Panc1 (cell line): Measurements from ENCODE around the gene ADTRP. TPM values are rescaled to one million over a fixed set of nuclear protein-coding genes. Genes with fewer than 3 reads are reported as not detected.
"Not testable (repeated sequence)": the region's sequence is repeated elsewhere in the genome, so short reads cannot be mapped to it uniquely, and the experiment has no call there.

Experiments
- ATAC-seq: fragments of 200-7000 bp; cut with Tn5 transposase; 2 replicates; pipeline ENCODE4 v1.9.1; 2020; ENCODE audit warnings: mild to moderate bottlenecking, moderate library complexity
- BruUV-seq: library from RNA; stranded (reverse); fragments of 400-500 nt; replicated peaks from 2 replicates; lab custom pipeline; 2021; lab: Mats Ljungman, UMichigan
- CTCF ChIA-PET: fragments of 300-600 bp; sonication (Branson Sonifier 250); formaldehyde crosslinking; loops from one replicate; lab custom pipeline; 2022; ENCODE audit warnings: antibody characterized with exemption; lab: Charles Lee
- POLR2A ChIA-PET: fragments of 300-600 bp; sonication (Branson Sonifier 250); formaldehyde crosslinking; loops from one replicate; lab custom pipeline; 2022; ENCODE audit warnings: antibody characterized with exemption; lab: Charles Lee
- DNase-seq: peaks from one replicate; pipeline ENCODE4 v3.0.0-alpha.2; 2010; ENCODE audit warnings: low read depth, low spot score
- H3K27ac ChIP-seq: 2 replicates; pipeline ENCODE4 v1.5.1; 2011; ENCODE audit warnings: mild to moderate bottlenecking, low read length, inconsistent platforms
- H3K27me3 ChIP-seq: fragments of 200-500 bp; sonication (Bioruptor generic); 2 replicates; pipeline ENCODE4 v1.6.0; 2014; ENCODE audit warnings: low read length, inconsistent platforms; ENCODE audit not compliant: control insufficient read depth, insufficient read depth
- H3K36me3 ChIP-seq: fragments of 200-500 bp; sonication (Bioruptor generic); 2 replicates; pipeline ENCODE4 v1.5.1; 2014; ENCODE audit warnings: inconsistent platforms, mild to moderate bottlenecking, low read length, moderate library complexity; ENCODE audit not compliant: control insufficient read depth, insufficient read depth
- H3K4me1 ChIP-seq: 2 replicates; pipeline ENCODE4 v1.5.1; 2011; ENCODE audit warnings: inconsistent platforms, mild to moderate bottlenecking, low read length, moderate library complexity; ENCODE audit not compliant: control insufficient read depth, insufficient read depth
- H3K4me3 ChIP-seq, 2 experiments: 2 replicates each; pipeline ENCODE4 v1.5.1; 2011 to 2012; ENCODE audit warnings: low read depth in 2 of 2, low read length in 2 of 2, mild to moderate bottlenecking in 2 of 2, inconsistent platforms in 1 of 2, moderate library complexity in 1 of 2
- H3K9me3 ChIP-seq: fragments of 200-500 bp; sonication (Bioruptor generic); 2 replicates; pipeline ENCODE4 v1.5.1; 2014; ENCODE audit warnings: low read depth, mild to moderate bottlenecking, inconsistent platforms, low read length, moderate library complexity; ENCODE audit not compliant: control insufficient read depth, insufficient read depth
- CTCF ChIP-seq: fragments of 450-650 bp; IDR thresholded peaks from 2 replicates; pipeline ENCODE4 v1.5.1; 2017; ENCODE audit warnings: mild to moderate bottlenecking
- POLR2AphosphoS5 ChIP-seq: IDR thresholded peaks from 2 replicates; pipeline ENCODE4 v1.6.1; 2012; ENCODE audit warnings: mild to moderate bottlenecking, low read depth, low read length, moderate library complexity
- REST ChIP-seq, 2 experiments: IDR thresholded peaks; 2 replicates each; pipeline ENCODE4 v1.6.1; 2011 to 2012; ENCODE audit warnings: low read depth in 2 of 2, control low read depth in 1 of 2, low read length in 1 of 2, mild to moderate bottlenecking in 1 of 2, moderate library complexity in 1 of 2; ENCODE audit not compliant: insufficient read depth in 1 of 2
- SIN3A ChIP-seq: IDR thresholded peaks from 2 replicates; pipeline ENCODE4 v1.6.1; 2012; ENCODE audit warnings: low read depth, mild to moderate bottlenecking, low read length, moderate library complexity, borderline replicate concordance; ENCODE audit not compliant: insufficient read depth
- TCF7L2 ChIP-seq: IDR thresholded peaks from 2 replicates; pipeline ENCODE4 v1.6.1; 2011; ENCODE audit warnings: mild to moderate bottlenecking, low read depth, low read length, inconsistent platforms
- in situ Hi-C: cut with HindIII; loops from 2 replicates; pipeline ENCODE4 v1.10.0; 2016; ENCODE audit warnings: low sequenced_read_pairs, low pct_unique_long_range_greater_than_20kb
- intact Hi-C: fragments of 100-400 bp; cut with micrococcal nuclease; formaldehyde crosslinking; loops from one replicate; pipeline ENCODE4 v1.10.0; 2022; ENCODE audit not compliant: unreplicated experiment
- total RNA-seq: library from RNA; stranded (reverse); gene quantifications from one replicate; pipeline ENCODE4 v1.2.1, GENCODE V29; 2021; ENCODE audit not compliant: unreplicated experiment

The ADTRP gene
- total RNA-seq, 1 experiment from 2014 or later = not detected

GRCh38 chr6:11803591-11803971, 25.0 kb upstream of the ADTRP start:
- Histone ChIP-seq H3K27ac (no peak overlapping the region), H3K4me3 (no peak overlapping the region), H3K27me3 (no peaks in the 10 kb centered on the region), H3K4me1 (no peaks in the 10 kb centered on the region), H3K36me3 (no peaks in the 10 kb centered on the region), H3K9me3 (no peaks in the 10 kb centered on the region)
- no TSS peak for BruUV-seq
- ChIA-PET CTCF (no interaction called here), POLR2A (no interaction called here)
- in situ Hi-C loops = no loop called here
- no peak for DNase-seq
- TF ChIP-seq REST (IDR thresholded peaks at IDR 0.05; ENCODE audit: insufficient read depth in 1 of 2, low read depth in 2 of 2, low read length in 1 of 2) = no peak
- TF ChIP-seq SIN3A = no peak
- no peak for TF ChIP-seq CTCF
- TF ChIP-seq TCF7L2 = no peak
- no peak for TF ChIP-seq POLR2AphosphoS5
- intact Hi-C loops = no loop called here
- ATAC-seq = no peak

- CTCF ChIA-PET = no interaction called here
- H3K9me3 ChIP-seq = no peaks in the 10 kb centered on the region
- no peak overlapping the region for H3K4me3 ChIP-seq
- no peaks in the 10 kb centered on the region for H3K27me3 ChIP-seq
- intact Hi-C loops = no loop called here
- BruUV-seq = no TSS peak
- TF ChIP-seq CTCF (no peak), REST (IDR thresholded peaks at IDR 0.05; ENCODE audit: insufficient read depth in 1 of 2, low read depth in 2 of 2, low read length in 1 of 2) (no peak), SIN3A (no peak), POLR2AphosphoS5 (no peak), TCF7L2 (no peak)
- no peaks in the 10 kb centered on the region for H3K4me1 ChIP-seq
- no peak overlapping the region for H3K27ac ChIP-seq
- in situ Hi-C loops = no loop called here
- ATAC-seq (no peak), DNase-seq (no peak)
- POLR2A ChIA-PET = no interaction called here
- no peaks in the 10 kb centered on the region for H3K36me3 ChIP-seq
These were observed 24.4 kb upstream of the ADTRP start for GRCh38 chr6:11802886-11803590.

- H3K27me3 ChIP-seq, H3K4me1 ChIP-seq, intact Hi-C loops, in situ Hi-C loops, DNase-seq, CTCF ChIA-PET, BruUV-seq, H3K4me3 ChIP-seq, H3K27ac ChIP-seq, H3K9me3 ChIP-seq, ATAC-seq, H3K36me3 ChIP-seq, POLR2A ChIA-PET: not testable (repeated sequence)
These were observed 21.9 kb upstream of the ADTRP start for GRCh38 chr6:11800531-11800930.
